ENCODE measurements around the gene HTR7. TPM values are rescaled to one million over a fixed set of nuclear protein-coding genes. Genes with fewer than 3 reads are reported as not detected.

HTR7 gene
- total RNA-seq (2022; extraction: Qiagen RNA extraction) = 0.14 to 0.39 TPM (median 0.18 TPM) in 5 replicates

DNA sequence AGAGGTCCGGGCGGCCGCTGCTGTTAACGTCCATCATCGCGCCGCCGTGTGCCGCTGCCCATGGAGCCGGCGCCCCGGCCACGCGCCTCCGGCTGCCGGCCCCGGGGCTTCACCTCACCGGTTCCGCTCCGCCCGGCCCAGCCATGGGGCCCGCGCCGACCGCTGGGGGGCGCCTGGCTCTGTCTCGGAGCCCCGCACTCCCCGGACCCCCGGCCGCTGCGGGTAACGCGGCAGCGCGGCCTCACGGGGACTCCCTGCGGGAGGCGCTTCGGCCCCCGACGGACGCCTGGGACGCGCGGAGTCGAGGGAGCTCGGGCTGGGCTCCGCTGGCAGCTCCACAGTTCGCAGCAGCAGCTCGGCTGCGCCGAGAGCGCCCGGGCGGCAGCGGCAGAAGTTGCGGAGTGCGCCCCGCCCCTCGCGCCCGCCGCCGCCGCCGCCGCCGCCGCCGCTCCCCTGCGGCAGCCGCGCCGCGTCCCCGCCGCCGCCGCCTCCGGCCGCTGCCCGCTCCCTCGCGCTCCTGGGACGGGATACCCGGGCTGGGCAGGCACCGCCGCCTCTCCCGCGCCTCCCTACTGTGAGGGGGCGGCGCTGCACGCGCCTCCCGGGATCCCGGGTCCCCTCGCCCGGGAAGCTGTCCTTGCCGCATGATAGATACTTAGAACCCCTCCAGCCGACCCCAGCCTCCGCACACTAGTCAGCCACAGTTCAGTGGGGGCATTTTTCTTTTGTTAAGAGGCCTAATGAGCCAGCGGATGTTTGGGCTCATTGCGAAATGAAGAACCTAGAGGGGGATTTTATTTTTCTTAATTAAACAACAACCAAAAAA, at the start of gene HTR7:
Gene HTR7 (minus strand): TSS at position 405 of the 826 bp plus-strand sequence. CDS start 368 bp downstream, at position 37.

DNA sequence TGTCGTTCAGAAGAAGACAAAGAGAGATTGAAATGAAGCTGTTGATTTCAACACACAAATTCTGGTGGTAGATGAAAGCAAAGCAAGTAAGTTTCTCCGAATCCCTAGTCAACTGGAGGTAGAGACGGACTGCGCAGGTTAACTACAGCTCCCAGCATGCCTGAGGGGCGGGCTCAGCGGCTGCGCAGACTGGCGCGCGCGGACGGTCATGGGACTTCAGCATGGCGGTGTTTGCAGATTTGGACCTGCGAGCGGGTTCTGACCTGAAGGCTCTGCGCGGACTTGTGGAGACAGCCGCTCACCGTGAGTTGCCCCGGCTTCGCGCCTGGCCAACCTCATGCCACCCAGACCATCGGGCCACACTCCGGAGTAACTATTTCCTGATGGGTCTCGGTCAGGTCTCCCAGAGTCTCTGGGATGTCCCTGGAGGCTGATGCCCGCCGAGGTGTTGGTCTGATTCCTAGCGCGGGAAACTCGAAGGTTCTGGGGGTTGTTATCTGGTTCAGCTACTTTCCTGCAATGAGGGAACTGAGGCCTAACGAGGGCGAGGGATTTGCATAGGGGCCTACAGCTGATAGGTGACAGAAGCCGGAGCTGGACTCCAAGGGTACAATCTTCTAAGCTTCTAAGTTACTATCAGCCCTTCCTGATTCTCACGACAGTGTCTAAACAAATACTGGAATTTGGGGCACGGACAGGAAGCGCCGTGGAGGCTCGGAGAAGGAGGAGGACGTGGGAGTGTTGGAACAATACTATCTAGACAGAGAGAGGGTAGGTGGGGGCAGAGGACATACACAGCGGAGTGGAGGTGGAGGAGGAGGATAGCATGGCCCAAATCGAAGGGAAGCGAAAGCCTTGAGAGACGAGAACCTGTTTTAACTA, 14.2 kb upstream of the HTR7 start, which contains the start of gene RPP30:
Gene RPP30 (plus strand): TSS at position 209 of the 882 bp plus-strand sequence. CDS start 13 bp downstream, at position 222.

Other genes with a start within 250 kb of the HTR7 start
- gene RPP30, start 13.9 kb upstream of the HTR7 start, total RNA-seq (2022; extraction: Qiagen RNA extraction) = 45.9 to 55.3 TPM (median 49.8 TPM) in 5 replicates
- gene ANKRD1, start 63.0 kb upstream of the HTR7 start, total RNA-seq (2022; extraction: Qiagen RNA extraction) = 35.0 to 54.9 TPM (median 47.3 TPM) in 5 replicates